A549 (cell line): ENCODE measurements around the gene SLC25A11. TPM values are rescaled to one million over a fixed set of nuclear protein-coding genes. Genes with fewer than 3 reads are reported as not detected.

Source experiments
- ATAC-seq, 2 experiments: fragments of 200-7000 bp in 1 of 2; fragments of >200 bp in 1 of 2; cut with Nextera tagmentation in 1 of 2; cut with Tn5 transposase in 1 of 2; 3 replicates each; pipeline versions ENCODE4 v1.8.0 to v1.9.1; 2018 to 2020; ENCODE audit warnings: mild to moderate bottlenecking in 1 of 2, moderate library complexity in 1 of 2
- CTCF ChIA-PET: fragments of 300-600 bp; sonication (Branson Sonifier 250); formaldehyde crosslinking; extraction: SDS; loops from one replicate; lab custom pipeline; 2021; ENCODE audit warnings: antibody characterized with exemption, inconsistent platforms; lab: Yijun Ruan, JAX
- POLR2A ChIA-PET: fragments of 350-600 bp; formaldehyde crosslinking; extraction: SDS; loops from one replicate; lab custom pipeline; 2021; ENCODE audit warnings: antibody characterized with exemption, inconsistent platforms; lab: Yijun Ruan, JAX
- DNase-seq, 2 experiments: peaks; one replicate each; pipeline versions ENCODE4 v3.0.0 to v3.0.0-alpha.2; 2011 to 2016; ENCODE audit warnings: low read depth in 1 of 2, low spot score in 1 of 2
- FAIRE-seq: peaks from 2 replicates; lab custom pipeline; 2011; peaks lifted over from hg19 to GRCh38; lab: Jason Lieb, UNC
- H3K27ac ChIP-seq, 2 experiments: fragments of >200 bp; sonication (Bioruptor Twin); formaldehyde crosslinking; 3 replicates each; pipeline ENCODE4 v1.5.1; 2016 to 2017
- H3K4me1 ChIP-seq: fragments of >200 bp; sonication (Bioruptor Twin); formaldehyde crosslinking; 3 replicates; pipeline ENCODE4 v1.6.1; 2016
- H3K4me2 ChIP-seq: fragments of >200 bp; sonication (Bioruptor Twin); formaldehyde crosslinking; 3 replicates; pipeline ENCODE4 v1.6.1; 2016
- H3K4me3 ChIP-seq: fragments of >200 bp; sonication (Bioruptor Twin); formaldehyde crosslinking; 3 replicates; pipeline ENCODE4 v1.5.1; 2016
- H3K9me3 ChIP-seq: fragments of >200 bp; sonication (Bioruptor Twin); formaldehyde crosslinking; 3 replicates; pipeline ENCODE4 v1.6.1; 2016
- CHD2 ChIP-seq: fragments of 150-350 bp; IDR thresholded peaks from 2 replicates; pipeline ENCODE4 v1.6.1; 2014; ENCODE audit warnings: low read length; ENCODE audit not compliant: partially characterized antibody
- CTCF ChIP-seq: fragments of >200 bp; sonication (Bioruptor Twin); formaldehyde crosslinking; IDR thresholded peaks from 3 replicates; pipeline ENCODE4 v1.5.1; 2016
- E2F6 ChIP-seq: IDR thresholded peaks from 2 replicates; pipeline ENCODE4 v1.6.1; 2012; ENCODE audit warnings: low read depth, borderline replicate concordance
- FOSB ChIP-seq: fragments of 250-450 bp; sonication (Bioruptor Pico); IDR thresholded peaks from 2 replicates; pipeline ENCODE4 v1.5.0; 2020; ENCODE audit warnings: mild to moderate bottlenecking, moderate library complexity
- FOSL2 ChIP-seq, 2 experiments: fragments of 450-650 bp in 1 of 2; fragments of >200 bp in 1 of 2; sonication (Bioruptor Twin) in 1 of 2; formaldehyde crosslinking; IDR thresholded peaks; 2 replicates each; pipeline versions ENCODE4 v1.5.0 to v1.6.1; 2016 to 2020; ENCODE audit warnings: mild to moderate bottlenecking in 1 of 2, moderate library complexity in 1 of 2
- HDAC2 ChIP-seq: fragments of 200-600 bp; sonication (generic); IDR thresholded peaks from 2 replicates; pipeline ENCODE4 v1.6.1; 2016
- HMGXB4 ChIP-seq: fragments of 250-450 bp; sonication (Bioruptor Pico); IDR thresholded peaks from 2 replicates; pipeline ENCODE4 v1.5.0; 2021; ENCODE audit warnings: mild to moderate bottlenecking, moderate library complexity, borderline replicate concordance
- HOXB5 ChIP-seq: fragments of 250-450 bp; sonication (Bioruptor Pico); IDR thresholded peaks from 2 replicates; pipeline ENCODE4 v1.5.0; 2020; ENCODE audit warnings: mild to moderate bottlenecking, moderate library complexity
- JUN ChIP-seq, 2 experiments: fragments of >200 bp; sonication (Bioruptor Twin); formaldehyde crosslinking; IDR thresholded peaks; 2 replicates in 1 of 2; 3 replicates in 1 of 2; pipeline ENCODE4 v1.6.1; 2016 to 2017
- KDM1A ChIP-seq: fragments of 200-600 bp; sonication (generic); IDR thresholded peaks from 2 replicates; pipeline ENCODE4 v1.6.1; 2016; ENCODE audit warnings: low read depth, mild to moderate bottlenecking
- KDM5A ChIP-seq: fragments of 200-600 bp; sonication (generic); IDR thresholded peaks from 2 replicates; pipeline ENCODE4 v1.6.1; 2016; ENCODE audit warnings: antibody characterized with exemption, mild to moderate bottlenecking
- MAX ChIP-seq: IDR thresholded peaks from 2 replicates; pipeline ENCODE4 v1.6.1; 2012
- MAZ ChIP-seq: fragments of 150-350 bp; IDR thresholded peaks from 2 replicates; pipeline ENCODE4 v1.6.1; 2014; ENCODE audit warnings: antibody characterized with exemption, low read depth, low read length, borderline replicate concordance
- MYC ChIP-seq: IDR thresholded peaks from 2 replicates; pipeline ENCODE4 v1.6.1; 2012; ENCODE audit warnings: mild to moderate bottlenecking, inconsistent platforms, low read length, improper control_type of control experiment, borderline replicate concordance
- NFE2L2 ChIP-seq: fragments of 150-350 bp; conservative IDR thresholded peaks from 2 replicates; pipeline ENCODE4 v1.6.1; 2014; ENCODE audit warnings: low read length
- NR3C1 ChIP-seq: fragments of >200 bp; sonication (Bioruptor Twin); formaldehyde crosslinking; IDR thresholded peaks from 3 replicates; pipeline ENCODE4 v1.6.1; 2017
- PBX3 ChIP-seq: IDR thresholded peaks from 2 replicates; pipeline ENCODE4 v1.6.1; 2012
- PHF8 ChIP-seq: fragments of 200-600 bp; sonication (generic); IDR thresholded peaks from 2 replicates; pipeline ENCODE4 v1.6.1; 2016; ENCODE audit warnings: low read depth, mild to moderate bottlenecking, antibody characterized with exemption, moderate library complexity, borderline replicate concordance
- RAD21 ChIP-seq, 2 experiments: fragments of >200 bp in 1 of 2; sonication (Bioruptor Twin) in 1 of 2; formaldehyde crosslinking in 1 of 2; IDR thresholded peaks in 1 of 2; conservative IDR thresholded peaks in 1 of 2; 2 replicates in 1 of 2; 3 replicates in 1 of 2; pipeline ENCODE4 v1.6.1; 2012 to 2018; ENCODE audit warnings: inconsistent platforms in 1 of 2
- RARB ChIP-seq: fragments of 250-450 bp; sonication (Bioruptor Pico); IDR thresholded peaks from 2 replicates; pipeline ENCODE4 v1.8.0; 2021; ENCODE audit warnings: mild to moderate bottlenecking, moderate library complexity
- RCOR1 ChIP-seq: fragments of 150-350 bp; IDR thresholded peaks from 2 replicates; pipeline ENCODE4 v1.6.1; 2014; ENCODE audit warnings: antibody characterized with exemption, low read length, low read depth
- REST ChIP-seq: fragments of 200-600 bp; sonication (generic); IDR thresholded peaks from 2 replicates; pipeline ENCODE4 v1.6.1; 2016; ENCODE audit warnings: antibody characterized with exemption, mild to moderate bottlenecking, moderate library complexity
- RNF2 ChIP-seq: fragments of 200-600 bp; sonication (generic); IDR thresholded peaks from 2 replicates; pipeline ENCODE4 v1.6.1; 2016; ENCODE audit warnings: low read depth, mild to moderate bottlenecking, antibody characterized with exemption, moderate library complexity, borderline replicate concordance
- SMC3 ChIP-seq: fragments of >200 bp; sonication (Bioruptor Twin); formaldehyde crosslinking; IDR thresholded peaks from 3 replicates; pipeline ENCODE4 v1.6.1; 2018; ENCODE audit warnings: inconsistent platforms
- SREBF2 ChIP-seq: fragments of 450-650 bp; IDR thresholded peaks from 2 replicates; pipeline ENCODE4 v1.6.1; 2014; ENCODE audit warnings: mild to moderate bottlenecking, moderate library complexity
- USF2 ChIP-seq: fragments of 450-650 bp; IDR thresholded peaks from 2 replicates; pipeline ENCODE4 v1.6.1; 2014; ENCODE audit warnings: antibody characterized with exemption
- ZFP36 ChIP-seq: fragments of 450-650 bp; IDR thresholded peaks from 2 replicates; pipeline ENCODE4 v1.6.1; 2014; ENCODE audit warnings: borderline replicate concordance; ENCODE audit not compliant: partially characterized antibody
- WGBS: methylation state at CpG from one replicate; pipeline ENCODE4 v1.1.6; 2017; ENCODE audit errors: missing lambda C conversion rate; 5-methylcytosine and 5-hydroxymethylcytosine counted together
- polyA minus RNA-seq: library from RNA; depleted of rRNA, polyadenylated mRNA; stranded (reverse); fragments of >200 nt; gene quantifications from 2 replicates; pipeline ENCODE4 v1.2.3, GENCODE V29; 2011; rRNA and poly(A)+ RNA removed
- polyA plus RNA-seq, 4 experiments: library from polyadenylated mRNA; depleted of rRNA in 3 of 4; stranded (reverse); fragments of >200 nt; fragmentation: RNase III in 1 of 4; extraction: RNeasy Plus Mini Kit Qiagen cat#74134 plus additional on column Dnase treatment in 1 of 4; gene quantifications; 2 replicates in 3 of 4; 3 replicates in 1 of 4; pipeline ENCODE4 v1.2.3, GENCODE V29; 2011 to 2017

SLC25A11 gene
- polyA plus RNA-seq (2011; rRNA removed) (60.2 and 64.4 TPM in 2 replicates), polyA plus RNA-seq (2017; fragmentation: RNase III; extraction: RNeasy Plus Mini Kit Qiagen cat#74134 plus additional on column Dnase treatment) (64.4 to 69.2 TPM (median 67.9 TPM) in 3 replicates), polyA minus RNA-seq (72.7 and 84.1 TPM in 2 replicates)
- 141 and 164 TPM in 2 replicates for polyA plus RNA-seq (2012; cell fraction: cytosol; rRNA removed)
- polyA plus RNA-seq (2012; cell fraction: nucleus; rRNA removed): 186 and 187 TPM in 2 replicates

GRCh38 chr17:4939796-4940554 is at the start of gene SLC25A11, which contains the start of gene RNF167:
Gene SLC25A11, minus strand, starts transcription at chr17:4940046. Its CDS starts 136 bp downstream, at chr17:4939910.
Gene RNF167, plus strand, starts transcription at chr17:4940268. Its CDS starts 642 bp downstream, at chr17:4940910.
- Histone ChIP-seq H3K4me1 (peaks cover 49% of the 10 kb centered on the region), H3K4me3 (peak within 1 kb of the TSS; percentile 85), H3K9me3 (no peaks in the 10 kb centered on the region), H3K27ac (peak within 1 kb of the TSS; percentile 89 to 93), H3K4me2 (peak within 1 kb of the TSS; percentile 94)
- ChIA-PET POLR2A (interaction anchor here (0.6 to 3.2 kb wide), 23 partner anchors 9 to 230 kb away, joined by 3 to 83 read pairs (median 6); partner anchors contain the start of genes ARRB2, CAMTA2, CHRNE and ENO3), CTCF (interaction anchor here (0.5 to 3.5 kb wide), 19 partner anchors 11 to 150 kb away, joined by 3 to 33 read pairs (median 5); partner anchors contain the start of genes CAMTA2, CHRNE and SPAG7)
- ATAC-seq (peak; percentile 80 to 81), DNase-seq (peak; percentile 99 to 100), FAIRE-seq (peak; percentile 97)
- WGBS: 2% methylated on average over 53 of the region's 72 CpGs
- TF ChIP-seq NR3C1: no peak
- TF ChIP-seq ZFP36: no peak
- TF ChIP-seq CHD2: peak; percentile 100
- TF ChIP-seq HMGXB4: no peak
- no peak for TF ChIP-seq HDAC2
- TF ChIP-seq MYC: peak; percentile 68; the same call in 1 of the 2 replicates
- TF ChIP-seq KDM1A: no peak
- TF ChIP-seq CTCF: no peak
- TF ChIP-seq MAZ: 0 out of 2 replicates have a peak, but pooled peaks have one; percentile 30
- TF ChIP-seq MAX: peak; percentile 76
- no peak for TF ChIP-seq HOXB5 (CRISPR knock-in tag)
- peak; percentile 61 for TF ChIP-seq E2F6
- TF ChIP-seq FOSL2 (IDR thresholded peaks at IDR 0.05): no peak
- no peak for TF ChIP-seq FOSL2 (CRISPR knock-in tag; IDR thresholded peaks at IDR 0.05)
- no peak for TF ChIP-seq RNF2
- TF ChIP-seq JUN (IDR thresholded peaks at IDR 0.05): peak; percentile 48 to 81; a peak in 4 of 5 replicates
- TF ChIP-seq PBX3: peak; percentile 21; the same call in 1 of the 2 replicates
- 0 out of 5 replicates have a peak, but pooled peaks of 1 of the 2 experiments have one; percentile 5 for TF ChIP-seq RAD21 (conservative IDR thresholded peaks at IDR 0.05 in 1 of 2, IDR thresholded peaks at IDR 0.05 in 1 of 2)
- no peak for TF ChIP-seq FOSB (CRISPR knock-in tag)
- TF ChIP-seq REST: peak; percentile 100
- TF ChIP-seq RARB (CRISPR knock-in tag): no peak
- TF ChIP-seq NFE2L2: no peak
- TF ChIP-seq RCOR1: no peak
- no peak for TF ChIP-seq SREBF2
- TF ChIP-seq USF2: no peak
- TF ChIP-seq KDM5A: peak; percentile 71; the same call in 1 of the 2 replicates
- TF ChIP-seq SMC3: no peak
- peak; percentile 87 for TF ChIP-seq PHF8
